ENCODE data around the gene GNPTG.
"Not testable (repeated sequence)": the region's sequence is repeated elsewhere in the genome, so short reads cannot be mapped to it uniquely, and the experiment has no call there.

Gene GNPTG

GRCh38 chr16:1320097-1320496 lies 31.6 kb upstream of the GNPTG start:
- DNase-seq, result no peak

- no peak for DNase-seq
These were observed 31.0 kb upstream of the GNPTG start for GRCh38 chr16:1320658-1321240.

GRCh38 chr16:1322407-1322806 lies 29.3 kb upstream of the GNPTG start:
- no peak for DNase-seq

DNA sequence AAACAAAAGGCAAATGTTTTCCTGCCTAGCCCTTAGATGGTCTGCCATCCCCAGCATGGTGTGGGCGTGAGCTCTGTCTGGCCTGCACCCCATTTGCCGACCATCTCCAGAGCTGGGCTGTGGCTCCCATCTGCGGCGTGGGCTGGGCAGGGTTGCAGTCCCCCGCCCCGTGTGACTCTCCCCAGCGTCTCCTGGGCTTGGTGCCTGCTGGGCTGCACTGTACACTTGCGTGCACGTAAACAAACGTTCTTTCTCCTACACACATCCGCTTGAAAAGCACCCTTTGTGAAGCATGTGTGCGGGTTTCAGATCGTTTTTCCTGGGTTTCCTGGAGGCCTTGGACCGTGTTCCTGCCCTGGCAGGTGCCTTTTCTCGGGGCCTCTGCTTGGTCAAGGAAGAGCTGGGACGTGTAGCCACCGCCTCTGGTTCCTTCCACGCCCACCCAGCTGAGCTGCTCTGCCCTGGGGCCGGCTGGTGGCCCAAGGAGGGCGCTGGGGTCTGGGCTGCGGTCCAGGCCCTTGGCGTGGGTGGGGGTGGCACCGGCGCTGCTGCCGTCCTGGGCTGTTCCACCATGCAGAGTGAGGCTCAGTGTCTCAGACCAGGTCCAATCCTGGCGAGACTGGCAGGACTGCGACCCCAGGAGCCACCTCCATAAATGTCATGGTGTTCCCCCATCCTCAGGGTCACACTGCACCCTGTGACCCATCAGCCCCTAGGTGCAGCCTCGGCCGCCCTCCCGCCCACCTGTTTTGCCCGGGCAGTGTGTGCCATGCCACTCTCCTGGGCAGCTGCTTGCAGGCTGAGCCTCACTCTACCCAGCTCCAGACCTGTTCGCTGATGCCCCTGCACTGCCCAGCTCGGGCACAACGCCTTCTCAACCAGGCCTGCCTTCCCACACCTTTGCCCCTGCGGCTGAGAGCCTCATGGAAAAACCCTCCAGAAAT lies 28.2 kb upstream of the GNPTG start:
- no peak for DNase-seq

DNA sequence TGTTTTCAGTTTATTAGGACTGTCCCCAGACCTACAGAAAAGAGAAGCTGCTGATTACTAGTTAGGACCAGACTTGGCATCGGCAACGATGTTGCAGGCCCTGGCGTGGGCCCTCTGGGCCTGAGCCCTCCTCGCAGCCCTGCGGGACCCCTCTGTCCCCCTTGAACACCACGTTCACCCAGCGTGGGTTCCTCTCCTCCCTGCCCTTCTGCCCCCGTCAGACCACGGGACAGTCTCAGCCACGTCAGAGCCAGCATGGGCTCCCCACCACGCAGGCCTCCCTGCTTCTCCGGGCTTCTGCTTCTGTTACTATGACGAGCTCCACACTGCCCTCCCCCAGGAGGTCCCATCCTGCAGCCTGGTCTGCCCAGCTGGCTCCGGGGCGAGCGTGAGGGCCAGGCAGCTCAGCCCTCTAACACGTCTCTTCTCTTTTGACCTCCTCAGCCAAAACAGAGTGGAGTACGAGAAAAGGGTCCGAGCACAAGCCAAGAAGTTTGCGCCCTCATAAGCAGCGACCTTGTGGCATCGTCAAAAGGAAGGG lies 27.4 kb upstream of the GNPTG start:
- DNase-seq, result no peak

DNA sequence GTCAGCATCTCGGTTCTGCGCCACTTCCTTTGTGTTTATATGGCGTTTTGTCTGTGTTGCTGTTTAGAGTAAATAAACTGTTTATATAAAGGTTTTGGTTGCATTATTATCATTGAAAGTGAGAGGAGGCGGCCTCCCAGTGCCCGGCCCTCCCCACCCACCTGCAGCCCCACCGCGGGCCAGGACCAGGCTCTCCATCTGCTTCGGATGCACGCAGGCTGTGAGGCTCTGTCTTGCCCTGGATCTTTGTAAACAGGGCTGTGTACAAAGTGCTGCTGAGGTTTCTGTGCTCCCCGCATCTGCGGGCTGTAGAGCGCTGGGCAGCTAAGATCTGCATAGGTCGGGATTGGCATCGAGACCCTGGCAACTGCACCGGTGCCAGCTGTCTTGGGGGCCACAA lies 26.5 kb upstream of the GNPTG start:
- DNase-seq, result no peak

- DNase-seq, result no peak
These were observed 25.9 kb upstream of the GNPTG start for GRCh38 chr16:1325673-1326371.

- no peak for DNase-seq
These were observed 25.3 kb upstream of the GNPTG start for GRCh38 chr16:1326391-1326790.

GRCh38 chr16:1326946-1327618 lies 24.6 kb upstream of the GNPTG start:
- no peak for DNase-seq

GRCh38 chr16:1327619-1327947 lies 24.1 kb upstream of the GNPTG start:
- DNase-seq, result no peak

DNA sequence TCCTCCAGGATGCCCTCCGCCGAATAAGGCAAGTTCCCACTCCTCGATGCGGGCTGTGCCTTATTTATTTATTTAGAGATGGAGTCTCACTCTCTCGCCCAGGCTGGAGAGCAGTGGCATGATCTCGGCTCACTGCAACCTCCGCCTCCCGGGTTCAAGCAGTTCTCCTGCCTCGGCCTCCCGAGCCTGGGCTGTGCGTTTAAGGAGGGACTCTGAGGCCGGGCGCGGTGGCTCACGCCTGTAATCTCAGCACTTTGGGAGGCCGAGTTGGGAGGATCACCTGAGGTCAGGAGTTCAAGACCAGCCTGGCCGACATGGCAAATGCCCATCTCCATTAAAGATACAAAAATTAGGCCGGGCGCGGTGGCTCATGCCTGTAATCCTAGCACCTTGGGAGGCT lies 23.6 kb upstream of the GNPTG start:
- not testable (repeated sequence) for DNase-seq

DNA sequence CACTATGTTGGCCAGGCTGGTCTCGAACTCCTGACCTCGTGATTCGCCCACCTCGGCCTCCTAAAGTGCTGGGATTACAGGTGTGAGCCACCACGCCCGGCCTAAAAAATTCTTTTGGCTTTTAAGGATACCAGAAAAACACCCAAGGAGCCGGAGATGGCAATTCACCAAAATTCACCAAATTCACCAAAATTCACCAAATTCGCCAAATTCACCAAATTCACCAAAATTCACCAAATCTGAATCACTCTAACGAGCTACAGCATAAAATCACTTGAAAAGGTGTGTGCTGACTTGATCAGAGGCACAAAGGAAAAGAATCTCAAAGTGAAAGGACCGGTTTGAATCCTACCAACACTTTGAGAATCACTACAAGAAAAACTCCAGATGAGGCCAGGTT lies 22.8 kb upstream of the GNPTG start:
- DNase-seq, result not testable (repeated sequence)

DNA sequence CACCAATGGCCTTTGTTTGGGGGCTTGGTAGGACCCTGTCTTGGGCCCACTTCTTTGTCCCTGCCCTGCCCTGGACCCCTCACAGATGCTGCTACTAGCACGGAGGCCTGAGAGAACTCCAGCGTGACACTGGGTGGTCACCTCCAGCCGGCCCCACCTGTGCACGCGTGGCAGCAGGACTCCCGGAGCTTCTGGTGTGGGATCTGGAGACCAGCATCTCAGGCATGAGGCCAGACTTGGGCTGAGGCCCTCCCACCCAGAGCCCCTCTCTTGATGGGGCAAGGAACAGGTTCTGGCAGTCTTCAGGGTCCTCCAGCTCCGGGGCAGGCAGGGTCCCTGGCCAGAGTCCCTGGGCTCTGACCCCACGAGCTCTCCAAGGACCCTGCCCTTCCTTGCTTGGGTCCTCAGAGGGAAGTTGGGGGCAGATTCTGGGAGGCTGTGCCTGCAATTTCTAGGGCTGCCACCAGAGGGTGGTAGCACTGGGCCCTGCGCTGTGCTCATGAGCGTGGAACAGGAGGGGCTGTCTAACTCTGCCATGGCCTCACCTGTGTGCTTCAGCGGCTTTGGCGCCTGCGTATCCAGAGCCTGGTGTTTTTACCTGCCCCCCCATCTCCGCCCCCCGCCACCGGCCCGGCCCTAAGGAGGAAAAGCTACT lies 21.3 kb upstream of the GNPTG start:
- DNase-seq, result no peak

DNA sequence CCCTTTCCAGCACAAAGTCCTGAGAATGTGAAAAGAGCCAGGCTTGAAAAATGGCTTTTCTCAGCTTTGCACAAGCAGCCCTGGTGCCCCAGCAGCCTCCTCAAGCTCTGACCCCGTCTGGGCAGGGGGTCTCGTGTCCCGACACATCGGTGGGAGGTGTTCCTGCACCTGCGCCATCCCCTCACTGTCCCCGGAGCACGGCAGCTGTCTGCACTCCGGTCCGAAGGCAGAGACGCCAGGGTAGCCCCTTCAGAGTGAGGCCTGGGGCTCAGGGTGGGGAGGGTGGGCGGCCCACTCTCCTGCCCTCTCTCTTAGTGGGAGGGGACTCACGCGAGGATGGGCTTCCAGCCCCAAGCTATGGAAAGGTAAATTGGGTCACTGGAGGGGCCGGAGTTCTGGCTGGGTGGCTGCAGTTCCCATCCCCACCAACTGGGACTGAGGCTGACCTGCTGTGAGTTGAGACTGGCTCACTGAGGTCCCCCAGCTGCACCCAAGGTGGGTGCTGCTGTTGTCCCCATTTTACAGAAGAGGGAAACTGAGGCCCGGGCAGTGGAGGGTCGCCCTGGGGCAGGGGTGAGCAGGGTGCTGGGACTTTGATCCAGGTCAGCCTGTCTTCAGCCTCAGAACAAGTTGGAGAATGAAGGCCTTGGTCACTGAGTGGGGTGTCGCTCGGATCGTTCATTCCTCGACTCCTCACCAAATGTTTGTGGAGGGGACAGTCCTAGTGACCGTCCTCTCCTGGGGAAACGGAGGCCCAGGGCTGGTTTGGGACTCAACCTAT lies 20.6 kb upstream of the GNPTG start:
- DNase-seq, result no peak

DNA sequence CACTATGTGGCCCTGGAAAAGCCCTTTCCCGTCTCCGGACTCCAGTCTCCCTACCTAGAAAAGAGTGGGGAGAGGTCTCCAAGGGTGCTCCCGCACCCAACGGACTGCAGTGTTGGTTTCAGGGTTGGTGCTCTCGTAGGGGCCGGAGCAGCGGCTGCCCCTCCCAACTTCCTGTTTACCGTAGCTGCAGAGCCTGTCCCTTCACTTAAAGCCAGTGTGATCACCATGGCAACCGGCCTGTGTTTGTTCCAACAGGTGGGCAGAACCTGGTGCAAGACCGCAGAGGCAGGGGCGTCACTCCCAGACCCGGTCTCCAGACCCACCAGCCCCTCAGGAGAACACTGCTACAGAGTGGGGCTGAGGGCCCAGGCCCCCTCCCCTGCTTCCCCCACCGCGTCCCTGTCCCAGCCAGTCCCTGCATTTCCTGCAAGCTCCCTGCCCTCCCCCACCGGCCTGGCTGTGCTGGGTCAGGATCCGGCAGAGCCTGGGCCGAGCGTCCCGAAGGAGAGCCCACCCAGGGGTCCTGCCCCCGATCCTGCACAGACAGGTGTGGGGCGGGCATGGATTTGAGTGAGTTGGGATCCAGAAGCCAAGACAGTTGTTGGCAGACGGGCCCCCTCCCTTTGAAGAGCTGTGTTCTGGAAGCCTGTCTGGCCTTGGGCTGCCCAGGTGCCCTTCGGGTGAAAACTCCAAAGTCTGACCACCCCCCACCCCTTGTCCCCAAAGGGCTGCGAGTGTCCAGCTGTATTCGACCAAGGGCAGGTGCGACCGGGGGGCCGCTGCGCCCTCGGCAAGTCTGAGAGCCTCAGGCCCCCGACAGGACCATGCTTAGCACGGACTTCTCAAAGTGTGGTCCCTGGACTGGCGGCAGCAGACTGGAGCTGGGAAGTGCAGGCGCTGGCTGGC lies 19.8 kb upstream of the GNPTG start:
- DNase-seq, result no peak

DNA sequence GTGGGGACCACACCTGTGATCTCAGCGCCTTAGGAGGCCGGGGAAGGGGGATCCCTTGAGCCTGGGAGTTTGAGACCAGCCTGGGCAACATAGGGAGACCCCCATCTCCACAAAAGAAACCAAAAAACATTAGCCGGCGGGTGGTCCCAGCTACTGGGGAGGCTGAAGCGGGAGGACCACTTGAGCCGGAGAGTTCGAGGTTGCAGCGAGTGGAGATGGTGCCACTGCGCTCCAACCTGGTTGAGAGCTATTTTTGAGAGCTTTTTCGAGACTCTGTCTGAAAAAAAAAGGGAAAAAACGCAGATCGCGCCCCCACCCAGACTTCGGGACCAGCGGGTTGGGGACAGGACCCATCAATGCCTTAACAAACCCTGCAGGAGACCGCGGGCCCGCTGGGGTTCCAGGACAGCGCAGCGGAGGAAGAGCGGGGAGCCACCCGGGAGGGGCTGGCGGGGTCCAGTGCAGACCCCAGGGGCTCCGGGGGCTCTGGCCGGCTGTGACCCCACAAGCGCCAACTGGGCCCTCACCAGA lies 19.0 kb upstream of the GNPTG start:
- no peak for DNase-seq

- DNase-seq, result no peak
These were observed 18.4 kb upstream of the GNPTG start, which contains the start of gene BAIAP3 for GRCh38 chr16:1333149-1333812. Gene BAIAP3, plus strand, starts transcription at chr16:1333645. Its CDS starts 4,905 bp downstream, at chr16:1338550.

DNA sequence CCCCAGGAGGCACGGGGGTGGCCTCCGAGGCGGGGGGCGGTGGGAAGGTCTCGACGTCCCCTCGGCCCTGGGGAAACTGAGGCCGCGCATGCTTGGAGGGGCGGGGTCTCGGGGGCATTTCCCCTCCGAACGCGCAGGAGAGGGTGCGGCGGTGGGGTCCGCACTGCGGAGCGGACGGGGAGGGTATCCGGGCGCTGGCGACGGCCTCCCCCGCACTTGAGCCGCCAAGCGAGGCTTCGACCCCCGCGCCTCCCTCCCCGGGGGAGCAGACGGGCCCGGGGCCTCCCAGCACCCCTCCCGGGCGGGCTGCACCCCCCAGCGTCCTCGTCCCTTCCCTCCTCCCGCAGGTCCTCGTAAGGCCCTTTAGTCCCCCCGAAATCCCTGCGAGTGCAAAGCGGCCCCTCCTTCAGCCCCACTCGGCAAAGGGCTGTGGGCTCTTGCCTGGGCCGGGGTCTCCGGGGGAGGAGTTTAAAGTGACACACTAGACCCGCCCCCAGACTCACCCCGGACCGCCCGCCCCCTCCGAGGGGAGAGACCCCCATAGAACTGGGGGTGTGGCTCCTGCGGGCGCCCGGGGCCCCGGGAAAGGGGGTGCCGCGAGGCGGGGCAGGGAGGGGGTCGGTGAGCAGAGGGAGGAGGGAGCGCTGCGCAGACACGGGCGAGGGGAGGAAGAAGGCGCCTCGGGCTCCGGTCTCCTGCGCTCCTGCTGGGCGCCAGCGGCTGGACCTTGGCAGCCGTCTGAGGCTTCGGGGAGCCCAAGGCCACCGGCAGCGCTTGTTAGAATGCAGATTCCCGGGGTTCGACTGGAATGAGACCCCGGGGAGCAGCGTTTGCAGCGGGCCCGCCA lies 17.7 kb upstream of the GNPTG start:
- DNase-seq, result no peak

- no peak for DNase-seq
These were observed 17.0 kb upstream of the GNPTG start for GRCh38 chr16:1334739-1335138.
